Activated CD8-positive, alpha-beta memory T cell treated with anti-CD3 and anti-CD28 coated beads for 4 hours (primary cell): ENCODE data around the gene DLX4.

Experiments used
- DNase-seq, 2 donors: peaks; one replicate each; pipeline ENCODE4 v3.0.0-alpha.2; 2020; ENCODE audit warnings: low read depth in 2 of 2

DLX4 gene

GRCh38 chr17:49969134-49969759, at the start of gene DLX4:
TSS of gene DLX4 (plus strand) at chr17:49969190. CDS start at chr17:49969469, 279 bp downstream.
- DNase-seq: no peak

- no peak for DNase-seq
These were observed 48.8 kb upstream of the DLX4 start for GRCh38 chr17:49920030-49920769.

GRCh38 chr17:49922095-49922494, 46.9 kb upstream of the DLX4 start:
- no peak for DNase-seq

- DNase-seq: no peak
These were observed 44.9 kb upstream of the DLX4 start for GRCh38 chr17:49924116-49924515.

GRCh38 chr17:49924589-49924988, 44.4 kb upstream of the DLX4 start:
- no peak for DNase-seq

GRCh38 chr17:49925921-49926320, 43.1 kb upstream of the DLX4 start:
- DNase-seq: no peak

- no peak for DNase-seq
These were observed 42.1 kb upstream of the DLX4 start for GRCh38 chr17:49926886-49927285.

- no peak for DNase-seq
These were observed 40.7 kb upstream of the DLX4 start for GRCh38 chr17:49928126-49928800.

GRCh38 chr17:49928837-49929475, 40.0 kb upstream of the DLX4 start:
- DNase-seq: no peak

GRCh38 chr17:49930880-49931279, 38.1 kb upstream of the DLX4 start:
- DNase-seq: no peak

- no peak for DNase-seq
These were observed 37.4 kb upstream of the DLX4 start for GRCh38 chr17:49931416-49932137.

GRCh38 chr17:49932138-49932723, 36.8 kb upstream of the DLX4 start:
- no peak for DNase-seq

GRCh38 chr17:49932901-49933300, 36.1 kb upstream of the DLX4 start:
- no peak for DNase-seq

GRCh38 chr17:49935526-49936210, 33.3 kb upstream of the DLX4 start:
- no peak for DNase-seq

GRCh38 chr17:49936386-49936785, 32.6 kb upstream of the DLX4 start:
- DNase-seq: no peak

GRCh38 chr17:49939318-49939717, 29.7 kb upstream of the DLX4 start:
- DNase-seq: no peak

- no peak for DNase-seq
These were observed 27.6 kb upstream of the DLX4 start for GRCh38 chr17:49941427-49941826.

- no peak for DNase-seq
These were observed 26.0 kb upstream of the DLX4 start for GRCh38 chr17:49942947-49943346.

GRCh38 chr17:49944273-49944870, 24.6 kb upstream of the DLX4 start:
- no peak for DNase-seq

- no peak for DNase-seq
These were observed 22.8 kb upstream of the DLX4 start for GRCh38 chr17:49946208-49946607.
